ENCODE data around the gene UBAC1.
"Not testable (repeated sequence)": the region's sequence is repeated elsewhere in the genome, so short reads cannot be mapped to it uniquely, and the experiment has no call there.

Gene UBAC1

DNA sequence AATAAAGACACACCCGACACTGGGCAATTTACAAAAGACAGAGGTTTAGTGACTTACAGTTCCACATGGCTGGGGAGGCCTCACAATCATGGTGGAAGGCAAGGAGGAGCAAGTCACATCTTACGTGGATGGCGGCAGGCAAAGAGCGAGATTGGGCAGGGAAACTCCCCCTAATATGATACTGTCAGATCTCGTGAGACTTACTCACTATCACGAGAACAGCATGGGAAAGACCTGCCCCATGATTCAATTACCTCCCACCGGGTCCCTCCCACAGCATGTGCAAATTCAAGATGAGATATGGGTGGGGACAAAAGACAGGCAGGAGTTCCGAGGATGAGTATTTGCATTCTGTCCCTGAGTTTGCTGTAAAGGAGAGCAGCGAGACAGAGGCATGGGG is 49.9 kb downstream of the UBAC1 start:
- DNase-seq = not testable (repeated sequence)

- no peak for DNase-seq
These were observed 50.4 kb downstream of the UBAC1 start for GRCh38 chr9:135910757-135911156.

GRCh38 chr9:135910216-135910615 is 51.0 kb downstream of the UBAC1 start:
- DNase-seq = no peak

- DNase-seq = no peak
These were observed 51.8 kb downstream of the UBAC1 start for GRCh38 chr9:135909371-135909770.

DNA sequence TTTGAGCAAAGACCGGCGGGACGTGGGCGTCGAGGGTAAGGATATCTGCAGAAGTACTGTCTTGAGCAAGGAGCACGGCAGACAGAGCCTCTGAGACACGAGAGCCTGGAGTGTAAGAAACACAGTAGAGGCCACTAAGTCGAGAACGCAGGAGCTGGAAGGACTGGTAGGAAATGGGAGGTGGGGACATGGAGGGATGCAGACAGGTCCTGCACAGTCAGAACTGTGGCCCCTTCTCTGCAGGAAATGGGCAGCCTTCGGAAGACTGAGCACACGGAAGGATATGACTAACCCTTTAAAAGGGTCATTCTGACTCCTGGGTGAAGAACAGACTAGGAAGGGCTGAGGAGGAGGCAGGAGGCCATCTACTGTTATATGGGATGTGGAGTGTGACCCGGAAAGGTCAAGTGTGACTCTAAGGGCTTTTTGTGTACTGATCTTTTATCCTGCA is 52.4 kb downstream of the UBAC1 start:
- no peak for DNase-seq

- no peak for DNase-seq
These were observed 53.0 kb downstream of the UBAC1 start for GRCh38 chr9:135908093-135908753.

GRCh38 chr9:135907431-135908092 is 53.6 kb downstream of the UBAC1 start, which contains the start of gene CAMSAP1:
TSS of gene CAMSAP1 (minus strand) at chr9:135907546. CDS start at chr9:135907159, 387 bp downstream.
- DNase-seq = peak; percentile 93 to 96

DNA sequence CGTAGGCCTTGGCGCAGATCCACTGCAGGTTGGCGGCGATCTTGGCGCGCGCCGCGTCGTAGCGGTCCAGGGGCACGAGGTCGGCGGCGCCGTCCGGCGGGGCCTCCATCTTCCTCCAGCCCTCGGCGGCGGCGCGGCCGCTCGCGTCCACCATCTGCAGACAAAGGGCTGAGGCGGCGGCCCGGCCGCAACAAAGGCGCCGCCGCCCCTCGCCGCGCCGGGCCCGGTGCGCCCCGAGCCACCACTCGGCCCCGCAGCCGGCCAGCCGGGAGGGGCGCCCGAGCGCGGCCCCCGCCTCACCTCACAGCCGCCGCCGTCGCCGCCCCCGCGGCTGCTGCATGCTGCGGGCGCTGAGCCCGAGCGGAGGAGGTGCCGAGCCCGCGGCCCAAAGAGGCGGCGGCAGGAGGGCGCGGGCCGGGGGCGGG is 54.2 kb downstream of the UBAC1 start:
- DNase-seq = no peak

DNA sequence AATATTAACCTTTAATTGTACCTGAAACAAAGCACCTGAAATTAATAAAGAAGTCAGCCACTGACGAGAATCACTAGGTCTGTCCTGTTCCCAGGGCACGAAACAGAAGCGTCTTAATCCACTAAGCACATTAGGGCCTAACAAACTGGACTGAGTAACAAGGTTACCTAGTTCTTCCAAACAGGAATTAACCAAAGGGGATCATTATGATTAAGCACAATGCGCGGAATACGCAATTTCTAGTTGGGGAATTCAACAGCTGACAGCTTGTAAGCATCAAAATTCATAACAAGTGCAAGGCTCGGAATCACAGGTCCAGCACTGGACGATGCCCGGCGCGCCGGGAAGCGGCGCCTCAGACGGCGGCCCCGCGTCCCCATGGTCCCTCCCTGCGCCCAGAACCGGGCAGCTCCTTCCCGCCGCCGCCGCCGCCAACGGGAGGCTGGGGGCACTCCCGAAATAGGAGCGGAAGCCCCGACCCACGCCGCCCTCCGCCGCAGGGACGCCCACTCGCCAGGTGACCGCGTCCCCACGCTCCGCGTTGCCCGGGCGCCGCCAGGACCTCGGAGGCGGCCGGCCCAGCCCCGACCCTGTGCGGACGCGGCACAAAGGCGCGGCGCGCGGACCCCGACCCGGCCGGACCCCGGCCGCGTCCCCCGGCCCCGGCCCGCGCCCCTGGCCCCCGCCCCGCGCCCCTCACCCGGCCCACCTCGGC is 54.7 kb downstream of the UBAC1 start:
- DNase-seq = peak in 1 of 2 donors; percentile 15

DNA sequence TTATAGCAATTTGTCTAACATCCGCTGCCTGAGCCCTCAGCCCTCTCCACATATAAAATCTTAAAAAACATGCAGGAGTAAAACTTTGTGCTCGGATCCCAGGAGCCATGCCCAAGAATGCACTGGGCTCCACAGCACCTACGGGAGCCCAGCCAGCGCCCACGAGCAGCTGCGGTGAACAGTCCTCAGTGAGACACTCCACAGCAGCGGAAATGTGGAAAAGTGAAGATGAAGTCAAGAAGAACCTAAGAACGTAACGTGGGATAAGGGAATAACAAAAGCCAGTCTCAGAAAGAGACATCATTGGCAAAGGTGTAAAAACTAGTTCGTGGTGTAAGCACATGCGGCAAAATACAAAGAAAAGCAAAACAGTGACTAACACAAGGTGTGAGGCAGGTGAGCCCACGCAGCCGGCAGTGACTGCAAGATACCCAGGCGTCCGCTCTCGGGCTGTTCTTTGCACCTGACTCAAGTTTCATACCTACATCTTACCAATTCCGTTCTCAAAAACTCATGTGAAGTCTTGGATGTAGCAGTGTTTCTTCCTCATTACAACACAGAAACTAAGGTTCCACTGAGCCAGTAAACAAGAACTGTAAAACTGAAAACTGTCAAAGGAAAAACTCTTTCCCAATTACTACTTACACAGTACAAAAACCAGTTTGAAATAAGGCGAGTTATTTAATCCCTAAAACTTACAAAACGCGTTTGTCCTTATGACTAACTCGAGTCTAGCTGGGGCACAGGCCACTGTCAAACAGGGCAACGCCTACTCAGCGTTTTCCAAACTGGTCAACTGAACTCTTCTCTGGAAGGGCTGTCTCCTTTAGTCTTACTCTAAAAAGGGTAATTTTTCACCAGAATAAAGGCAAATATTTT is 55.6 kb downstream of the UBAC1 start:
- peak in 1 of 2 donors; percentile 39 for DNase-seq

DNA sequence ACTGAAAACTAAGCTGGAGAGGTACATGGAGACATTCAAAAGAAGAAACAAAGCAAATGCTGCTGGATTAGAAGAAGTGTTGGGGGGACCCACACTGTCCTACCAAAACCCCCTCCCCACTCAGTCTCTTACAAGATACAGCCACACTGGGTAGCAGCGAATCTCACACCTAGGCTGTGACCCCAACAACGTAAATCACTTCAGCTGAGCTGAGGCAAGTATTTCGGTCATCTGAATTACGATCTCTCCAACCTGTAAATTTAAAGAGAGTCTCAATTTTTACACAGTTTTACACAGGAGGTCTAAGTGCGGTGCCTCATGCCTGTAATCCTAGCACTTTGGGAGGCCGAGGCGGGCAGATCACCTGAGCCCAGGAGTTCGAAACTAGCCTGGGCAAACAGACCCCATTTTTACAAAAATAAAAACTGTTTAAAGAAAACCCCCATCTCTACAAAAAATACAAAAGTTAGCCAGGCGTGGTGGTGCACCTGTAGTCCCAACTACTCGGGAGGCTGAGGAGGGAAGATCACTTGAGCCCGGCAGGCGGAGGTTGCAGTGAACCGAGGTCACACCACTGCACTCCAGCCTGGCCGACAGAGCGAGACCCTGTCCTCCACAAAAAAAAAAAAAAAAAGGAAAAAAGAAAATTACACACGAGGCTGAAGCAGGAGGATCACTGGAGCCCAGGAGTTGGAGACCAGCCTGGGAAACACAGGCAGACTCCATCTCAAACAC is 57.2 kb downstream of the UBAC1 start:
- no peak for DNase-seq

GRCh38 chr9:135903358-135903656 is 57.9 kb downstream of the UBAC1 start:
- DNase-seq = no peak

- no peak for DNase-seq
These were observed 58.4 kb downstream of the UBAC1 start for GRCh38 chr9:135902655-135903357.

DNA sequence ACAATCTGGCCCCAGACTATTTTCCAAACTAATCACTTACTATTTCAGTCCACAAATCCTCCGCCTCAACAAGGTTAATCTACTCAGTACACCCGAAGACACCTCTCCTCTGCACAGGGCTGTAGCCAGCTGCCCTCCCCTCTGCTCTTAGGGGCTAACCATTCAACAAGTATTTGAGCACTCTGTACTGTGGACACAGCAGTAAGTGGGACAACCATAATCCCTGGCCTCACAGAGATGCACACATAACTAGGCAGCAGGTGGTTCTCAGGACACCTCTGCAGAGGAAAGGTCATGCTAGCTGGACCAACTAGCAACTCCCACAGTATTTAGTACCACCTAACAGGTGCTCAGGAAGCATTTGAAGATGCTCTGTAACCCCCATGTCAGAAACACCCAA is 59.3 kb downstream of the UBAC1 start:
- no peak for DNase-seq

DNA sequence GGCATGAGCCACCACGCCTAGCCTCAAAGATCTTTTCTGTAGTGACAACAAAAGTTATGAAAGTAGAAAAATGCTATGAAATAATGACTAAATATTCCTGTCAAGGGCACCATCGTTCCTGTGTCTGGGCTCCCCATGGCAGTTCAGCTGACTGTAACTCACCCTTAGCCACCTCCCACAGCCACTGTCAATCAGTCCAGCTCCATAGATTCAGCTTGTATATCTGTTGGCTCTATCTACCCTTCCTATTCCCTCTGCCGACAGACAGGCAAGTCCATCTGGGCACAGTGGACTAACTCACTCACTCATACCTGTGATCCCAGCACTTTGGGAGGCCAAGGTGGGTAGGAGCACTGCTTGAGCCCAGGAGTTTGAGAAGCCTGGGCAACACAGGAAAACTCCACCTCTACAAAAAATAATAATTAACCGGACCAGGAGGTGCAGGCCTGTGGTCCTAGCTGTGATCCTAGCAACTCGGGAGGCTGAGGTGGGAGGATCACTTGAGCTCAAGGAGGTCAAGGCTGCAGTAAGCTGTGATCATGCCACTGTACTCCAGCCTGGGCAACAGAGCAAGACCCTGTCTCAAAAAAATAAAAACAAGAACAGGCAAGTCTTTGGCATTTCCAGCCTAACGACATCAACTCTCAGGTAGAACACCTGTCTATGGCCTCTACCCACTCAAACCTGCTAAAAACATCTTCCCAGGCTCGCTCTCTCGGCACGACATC is 60.0 kb downstream of the UBAC1 start:
- no peak for DNase-seq

- peak in 1 of 2 donors; percentile 20 for DNase-seq
These were observed 62.4 kb downstream of the UBAC1 start for GRCh38 chr9:135898634-135899407.

DNA sequence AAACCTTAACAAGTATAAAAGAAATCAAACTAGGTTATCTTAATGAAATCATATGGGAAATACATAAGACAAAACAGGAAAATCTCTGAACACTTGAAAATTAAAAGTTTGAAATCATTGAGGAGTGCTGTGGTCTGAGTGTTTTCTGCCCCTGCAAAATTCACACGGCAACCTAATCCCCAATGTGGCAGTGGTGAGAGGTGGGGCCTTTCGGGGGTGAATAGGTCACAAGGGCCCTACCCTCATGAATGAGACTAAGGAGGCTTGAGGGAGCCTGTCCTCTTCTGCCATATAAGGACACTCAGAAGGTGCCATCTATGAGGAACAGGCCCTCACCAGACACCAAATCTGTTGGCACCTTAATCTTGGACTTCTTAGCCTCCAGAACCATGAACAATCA is 64.5 kb downstream of the UBAC1 start:
- no peak for DNase-seq

DNA sequence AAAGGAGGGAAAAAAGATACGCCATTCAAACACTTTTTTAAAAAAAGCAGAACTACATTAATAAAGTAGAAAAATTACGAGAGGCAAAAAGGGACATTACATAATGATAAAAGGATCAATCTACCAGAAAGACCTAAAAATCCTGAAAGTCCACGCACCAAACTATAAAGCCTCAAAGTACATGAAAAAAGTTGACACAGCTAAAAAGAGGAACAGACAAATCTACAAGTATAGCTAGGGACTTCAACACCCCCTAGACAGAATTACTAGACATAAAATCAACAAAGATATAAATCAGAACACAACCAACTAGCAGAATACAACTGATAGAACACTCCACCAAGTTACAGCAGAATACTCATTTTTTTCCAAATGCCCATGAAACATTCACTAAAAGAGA is 65.0 kb downstream of the UBAC1 start:
- DNase-seq = no peak

DNA sequence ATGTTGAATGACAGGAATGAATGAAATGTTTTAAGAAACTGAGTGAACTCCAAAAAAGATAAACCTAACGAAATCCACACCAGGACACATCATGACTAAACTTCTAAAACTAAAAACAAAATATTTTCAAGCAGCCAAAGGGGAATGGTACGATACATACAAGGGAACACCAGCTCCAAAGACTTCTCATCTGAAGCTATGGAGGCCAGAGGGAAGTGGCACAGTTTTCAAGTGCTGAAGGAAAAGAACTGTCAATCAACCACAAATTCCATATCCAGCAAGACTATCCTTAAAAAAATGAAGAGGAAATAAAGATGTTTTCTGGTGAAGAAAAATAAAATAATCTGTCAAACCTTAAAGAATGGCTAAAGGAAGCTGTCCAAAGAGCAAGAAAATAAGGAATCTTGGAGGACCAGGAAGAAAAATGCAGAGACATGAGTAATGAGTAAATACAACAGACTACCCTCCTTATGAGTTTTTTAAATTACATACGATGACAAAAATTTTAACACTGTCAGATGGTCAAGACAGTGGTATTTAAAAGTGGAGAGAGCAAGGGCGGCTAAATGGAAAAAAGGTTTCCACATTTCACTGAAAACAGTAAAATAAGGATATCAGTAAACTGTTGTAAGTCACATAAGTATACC is 65.8 kb downstream of the UBAC1 start:
- no peak for DNase-seq

- no peak for DNase-seq
These were observed 68.1 kb downstream of the UBAC1 start for GRCh38 chr9:135893104-135893503.
